ENCODE measurements around the gene C1QTNF2.

Gene C1QTNF2

GRCh38 chr5:160371294-160371693, 868 bp upstream of the C1QTNF2 start:
- DNase-seq, result no peak

GRCh38 chr5:160370713-160371034, 248 bp upstream of the C1QTNF2 start:
- no peak for DNase-seq

- DNase-seq, result no peak
Measured at GRCh38 chr5:160367885-160368284, 2.5 kb downstream of the C1QTNF2 start.

- no peak for DNase-seq
Measured at GRCh38 chr5:160367261-160367660, 3.2 kb downstream of the C1QTNF2 start.

GRCh38 chr5:160366230-160366629, 4.2 kb downstream of the C1QTNF2 start:
- no peak for DNase-seq

- DNase-seq, result no peak
Measured at GRCh38 chr5:160363660-160364395, 6.6 kb downstream of the C1QTNF2 start.

- no peak for DNase-seq
Measured at GRCh38 chr5:160363211-160363610, 7.2 kb downstream of the C1QTNF2 start.

GRCh38 chr5:160361624-160362228, 8.7 kb downstream of the C1QTNF2 start:
- no peak for DNase-seq

- no peak for DNase-seq
Measured at GRCh38 chr5:160360310-160360709, 10.1 kb downstream of the C1QTNF2 start.

- no peak for DNase-seq
Measured at GRCh38 chr5:160359816-160360215, 10.6 kb downstream of the C1QTNF2 start.

GRCh38 chr5:160359242-160359641, 11.2 kb downstream of the C1QTNF2 start:
- no peak for DNase-seq

GRCh38 chr5:160357861-160358411, 12.5 kb downstream of the C1QTNF2 start:
- no peak for DNase-seq

GRCh38 chr5:160357394-160357793, 13.0 kb downstream of the C1QTNF2 start:
- no peak for DNase-seq

GRCh38 chr5:160356550-160357347, 13.7 kb downstream of the C1QTNF2 start:
- no peak for DNase-seq

- no peak for DNase-seq
Measured at GRCh38 chr5:160354666-160355065, 15.8 kb downstream of the C1QTNF2 start.

- DNase-seq, result no peak
Measured at GRCh38 chr5:160353379-160353778, 17.0 kb downstream of the C1QTNF2 start.

- DNase-seq, result no peak
Measured at GRCh38 chr5:160352308-160352707, 18.1 kb downstream of the C1QTNF2 start.

GRCh38 chr5:160349935-160350303, 20.5 kb downstream of the C1QTNF2 start:
- DNase-seq, result no peak

- DNase-seq, result no peak
Measured at GRCh38 chr5:160349249-160349934, 21.0 kb downstream of the C1QTNF2 start.

GRCh38 chr5:160348080-160348479, 22.3 kb downstream of the C1QTNF2 start:
- no peak for DNase-seq

GRCh38 chr5:160347448-160347847, 23.0 kb downstream of the C1QTNF2 start:
- DNase-seq, result no peak

- DNase-seq, result no peak
Measured at GRCh38 chr5:160342413-160342941, 27.9 kb downstream of the C1QTNF2 start.

- DNase-seq, result no peak
Measured at GRCh38 chr5:160341309-160341870, 29.0 kb downstream of the C1QTNF2 start.

Measured in 8988T (cell line).